Muscle of back (tissue), 11 donors: Measurements from ENCODE around the gene MTHFD2L. TPM values are rescaled to one million over a fixed set of nuclear protein-coding genes. Genes with fewer than 3 reads are reported as not detected.
"Not testable (repeated sequence)": the region's sequence is repeated elsewhere in the genome, so short reads cannot be mapped to it uniquely, and the experiment has no call there.

ENCODE experiments used
- DNase-seq, 3 donors: peaks; one replicate each; pipeline versions ENCODE4 v3.0.0 to v3.0.0-alpha.2; 2013
- polyA plus RNA-seq, 10 donors: library from polyadenylated mRNA; unstranded; fragments of 120-200 nt; gene quantifications; one replicate each; pipeline ENCODE4 v1.2.1, GENCODE V29; 2013; ENCODE audit not compliant: insufficient read length in 10 of 10

Gene MTHFD2L
- polyA plus RNA-seq, 10 donors = 12.3 to 22.2 (median 17.6) TPM

DNA sequence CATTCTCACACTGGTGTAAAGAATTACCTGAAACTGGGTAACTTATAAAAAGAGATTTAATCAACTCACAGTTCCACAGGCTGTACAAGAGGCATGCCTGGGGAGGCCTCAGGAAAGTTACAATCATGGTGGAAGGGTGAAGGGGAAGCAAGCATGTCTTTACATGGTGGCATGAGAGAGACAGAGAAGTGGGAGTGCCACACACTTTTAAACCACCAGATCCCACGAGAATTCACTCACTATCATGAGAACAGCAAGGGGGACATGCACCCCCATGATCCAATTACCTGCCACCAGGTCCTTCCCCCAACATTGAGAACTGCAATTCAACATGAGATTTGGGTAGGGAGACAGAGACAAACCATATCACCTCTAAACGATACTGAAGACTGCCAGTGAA is 173.3 kb downstream of the MTHFD2L start:
- no peak for DNase-seq

DNA sequence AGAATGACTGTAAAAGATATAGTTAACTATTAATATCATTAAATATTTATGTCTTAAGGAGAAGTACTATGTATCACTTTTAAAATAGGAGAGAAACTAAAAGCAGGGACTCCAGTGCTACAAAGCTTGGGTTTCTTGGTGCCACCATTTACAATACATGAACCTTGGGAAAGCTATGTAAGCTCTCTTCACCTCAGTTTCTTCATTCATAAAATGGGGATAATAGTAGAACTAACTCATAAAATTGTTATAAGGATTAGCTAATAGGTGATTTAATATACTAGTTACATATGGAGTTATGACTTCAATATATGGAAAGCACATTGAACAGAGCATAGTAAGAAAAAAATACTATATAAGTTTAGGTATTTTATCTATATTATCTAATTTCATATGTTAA is 174.0 kb downstream of the MTHFD2L start:
- DNase-seq = no peak

- no peak for DNase-seq
Observed at GRCh38 chr4:74334636-74335035, 176.7 kb downstream of the MTHFD2L start.

GRCh38 chr4:74335341-74336021 is 177.6 kb downstream of the MTHFD2L start:
- DNase-seq = no peak

DNA sequence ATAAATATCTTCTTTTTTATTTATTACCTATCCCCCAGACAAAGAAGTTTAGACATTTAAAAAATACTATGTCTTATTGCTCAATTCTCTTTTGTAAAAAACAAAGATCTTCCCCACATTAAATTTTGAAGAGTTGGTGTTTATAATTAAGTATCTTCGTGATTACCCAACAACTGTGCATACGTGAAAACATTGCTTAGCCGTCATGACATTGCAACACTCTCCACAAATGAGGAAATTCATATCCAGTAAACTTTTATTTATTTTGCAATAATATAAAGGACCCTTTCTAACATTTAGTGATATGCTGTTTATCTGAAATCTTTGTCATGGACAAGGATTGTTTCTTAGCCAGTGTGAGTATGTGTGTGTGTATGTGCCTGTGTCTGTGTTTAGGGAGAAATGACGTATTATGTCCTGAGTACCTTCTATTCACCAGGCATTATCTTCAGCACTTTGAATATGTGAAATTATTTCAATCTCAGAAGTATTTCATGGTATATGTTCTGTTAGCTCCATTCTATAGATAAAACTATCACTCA is 180.9 kb downstream of the MTHFD2L start:
- no peak for DNase-seq

GRCh38 chr4:74339501-74339900 is 181.6 kb downstream of the MTHFD2L start:
- DNase-seq = no peak

DNA sequence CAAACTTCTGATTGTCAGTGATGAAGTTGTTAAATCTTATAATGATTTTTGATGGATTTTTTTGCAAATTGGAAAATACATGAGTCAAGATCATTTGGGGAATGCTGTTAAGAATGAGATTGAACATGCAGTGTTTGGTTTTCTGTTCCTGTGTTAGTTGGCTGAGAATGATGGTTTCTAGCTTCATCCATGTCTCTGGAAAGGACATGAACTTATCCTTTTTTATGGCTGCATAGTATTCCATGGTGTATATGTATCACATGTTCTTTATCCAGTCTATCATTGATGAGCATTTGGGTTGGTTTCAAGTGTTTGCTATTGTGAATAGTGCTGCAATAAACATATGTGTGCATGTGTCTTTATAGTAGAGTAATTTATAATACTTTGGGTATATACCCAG is 182.5 kb downstream of the MTHFD2L start:
- not testable (repeated sequence) for DNase-seq

DNA sequence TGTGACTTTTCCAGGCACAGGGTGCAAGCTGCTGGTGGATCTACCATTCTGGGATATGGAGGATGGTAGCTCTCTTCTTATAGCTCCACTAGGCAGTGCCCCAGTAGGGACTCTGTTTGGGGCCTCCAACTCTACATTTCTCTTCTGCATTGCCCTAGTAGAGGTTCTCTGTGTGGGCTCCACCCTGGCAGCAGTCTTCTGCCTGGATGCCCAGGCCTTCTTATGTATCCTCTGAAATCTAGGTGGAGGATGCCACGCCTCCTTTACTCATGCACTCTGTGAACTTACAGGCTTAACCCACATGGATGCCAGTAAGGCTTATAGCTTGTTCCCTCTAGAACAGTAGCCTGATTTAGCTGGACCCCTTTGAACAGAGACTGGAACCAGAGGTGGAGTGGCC is 186.1 kb downstream of the MTHFD2L start:
- DNase-seq = no peak

Other genes with a start within 250 kb of the MTHFD2L start
- gene PF4, start 176.1 kb upstream of the MTHFD2L start, polyA plus RNA-seq = 1 to 10 TPM in 7 of 10 donors, under 1 TPM in 3; 0.77 to 2.8 (median 1.5) TPM
- 1 to 10 TPM; 2.4 to 6.3 (median 3.5) TPM for gene PPBP, start 169.9 kb upstream of the MTHFD2L start, polyA plus RNA-seq
- gene CXCL5, start 159.4 kb upstream of the MTHFD2L start, polyA plus RNA-seq = 1 to 10 TPM in 1 of 10 donors, under 1 TPM in 8, not detected in 1; 0.08 to 1.2 (median 0.28) TPM
- under 1 TPM in 6 of 10 donors, not detected in 4; 0.19 to 0.89 (median 0.36) TPM for gene CXCL3, start 119.4 kb upstream of the MTHFD2L start, polyA plus RNA-seq
- gene CXCL2, start 58.9 kb upstream of the MTHFD2L start, polyA plus RNA-seq = 1 to 10 TPM in 5 of 10 donors, under 1 TPM in 5; 0.19 to 6.3 (median 1.1) TPM
- 1 to 10 TPM in 1 of 10 donors, under 1 TPM in 2, not detected in 7; 0.27 to 1.4 (median 0.75) TPM for gene EPGN, start 150.4 kb downstream of the MTHFD2L start, polyA plus RNA-seq
- under 1 TPM in 9 of 10 donors, not detected in 1; 0.06 to 0.24 (median 0.16) TPM for gene EREG, start 207.0 kb downstream of the MTHFD2L start, polyA plus RNA-seq